Mucosa of descending colon (tissue), 3 donors: ENCODE measurements around the gene CDH8. TPM values are rescaled to one million over a fixed set of nuclear protein-coding genes. Genes with fewer than 3 reads are reported as not detected.

Source experiments
- ATAC-seq: fragments of 200-7000 bp; cut with Tn5 transposase; one replicate; pipeline ENCODE4 v1.9.1; 2020; ENCODE audit warnings: mild to moderate bottlenecking, moderate library complexity
- DNase-seq, 3 donors: peaks; one replicate each; pipeline ENCODE4 v3.0.0-alpha.2; 2020
- H3K36me3 ChIP-seq: fragments of 200-600 bp; one replicate; pipeline ENCODE4 v1.8.0; 2021; ENCODE audit warnings: low read depth, mild to moderate bottlenecking
- H3K4me1 ChIP-seq: fragments of 200-600 bp; one replicate; pipeline ENCODE4 v1.8.0; 2021; ENCODE audit warnings: low read depth, mild to moderate bottlenecking
- H3K4me3 ChIP-seq: fragments of 200-600 bp; one replicate; pipeline ENCODE4 v1.8.0; 2021; ENCODE audit warnings: mild to moderate bottlenecking
- H3K9me3 ChIP-seq: fragments of 200-600 bp; one replicate; pipeline ENCODE4 v1.8.0; 2021; ENCODE audit warnings: mild to moderate bottlenecking
- intact Hi-C, 2 donors: fragments of 100-400 bp; cut with DNase I in 1 of 2; cut with micrococcal nuclease in 1 of 2; formaldehyde crosslinking; loops; one replicate each; pipeline versions ENCODE4 v1.11.0 to v1.11.1; 2022; cut with DNase I, micrococcal nuclease
- total RNA-seq, 3 donors: library from RNA; stranded (reverse); fragmentation: NEBNext Ultra II Directional in 2 of 3; extraction: Animal tissue kit (Norgen Biotek cat#: 25700) in 2 of 3; gene quantifications; one replicate each; pipeline versions ENCODE4 v1.2.1 to v1.2.4, GENCODE V29; 2021 to 2023
- TF ChIP-seq, protein P1 (sequence below): fragments of 200-600 bp; IDR thresholded peaks from one replicate; pipeline ENCODE4 v1.8.0; 2022; ENCODE audit warnings: antibody characterized with exemption, mild to moderate bottlenecking
- donor health status: DM: no; HTN: no; CAD: no; lungs with moderate emphysema.
- donor health status: DM: no; HTN: no; CAD: no.
- donor health status: DM: no; HTN: yes; CAD: no.

CDH8 gene
- total RNA-seq, 3 donors from 2014 or later, result 0.16 to 1.2 TPM; not detected in 1

DNA sequence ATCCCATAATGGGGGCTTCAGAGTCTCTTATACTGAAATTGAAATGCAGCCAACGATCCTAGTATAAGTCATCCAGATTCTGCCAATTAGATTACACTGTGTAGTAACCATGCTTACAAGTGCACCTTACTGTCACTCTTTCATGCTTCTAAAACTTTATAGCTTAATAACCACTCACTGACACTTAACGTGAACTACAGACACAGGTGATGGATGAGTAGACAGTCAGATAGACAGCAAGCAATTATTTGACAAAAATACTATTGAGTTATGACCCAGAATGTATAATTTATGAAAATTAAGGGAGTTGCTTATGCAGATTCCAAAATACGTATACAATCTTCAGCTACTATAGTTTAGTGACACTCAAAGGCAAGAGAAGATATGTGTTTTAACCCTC, 6.3 kb downstream of the CDH8 start:
- DNase-seq, result no peak
- H3K9me3 ChIP-seq, result no peaks in the 10 kb centered on the region
- H3K4me3 ChIP-seq, result no peak overlapping the region

DNA sequence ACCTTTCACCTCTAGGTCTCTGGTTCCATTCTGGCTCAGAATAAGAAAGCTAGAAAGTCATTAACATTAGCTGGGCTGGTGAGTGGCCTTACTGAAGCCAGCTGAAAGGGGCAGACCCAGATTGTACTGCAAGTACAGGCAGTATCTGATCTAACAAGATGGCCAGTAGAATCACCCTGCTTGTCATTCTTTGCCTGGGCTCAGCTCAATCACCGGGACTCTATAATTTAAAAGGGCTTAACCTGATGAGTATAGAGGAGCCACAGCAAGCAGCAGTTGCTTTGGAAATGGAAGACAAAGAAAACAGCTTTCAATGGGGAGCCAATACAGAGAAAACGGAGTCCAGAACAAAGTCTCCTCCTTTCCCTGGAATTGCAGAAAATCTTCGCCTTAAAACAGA, 13.6 kb downstream of the CDH8 start:
- DNase-seq, result no peak
- no peaks in the 10 kb centered on the region for H3K9me3 ChIP-seq
- no peak overlapping the region for H3K4me3 ChIP-seq
- TF ChIP-seq, protein P1, sequence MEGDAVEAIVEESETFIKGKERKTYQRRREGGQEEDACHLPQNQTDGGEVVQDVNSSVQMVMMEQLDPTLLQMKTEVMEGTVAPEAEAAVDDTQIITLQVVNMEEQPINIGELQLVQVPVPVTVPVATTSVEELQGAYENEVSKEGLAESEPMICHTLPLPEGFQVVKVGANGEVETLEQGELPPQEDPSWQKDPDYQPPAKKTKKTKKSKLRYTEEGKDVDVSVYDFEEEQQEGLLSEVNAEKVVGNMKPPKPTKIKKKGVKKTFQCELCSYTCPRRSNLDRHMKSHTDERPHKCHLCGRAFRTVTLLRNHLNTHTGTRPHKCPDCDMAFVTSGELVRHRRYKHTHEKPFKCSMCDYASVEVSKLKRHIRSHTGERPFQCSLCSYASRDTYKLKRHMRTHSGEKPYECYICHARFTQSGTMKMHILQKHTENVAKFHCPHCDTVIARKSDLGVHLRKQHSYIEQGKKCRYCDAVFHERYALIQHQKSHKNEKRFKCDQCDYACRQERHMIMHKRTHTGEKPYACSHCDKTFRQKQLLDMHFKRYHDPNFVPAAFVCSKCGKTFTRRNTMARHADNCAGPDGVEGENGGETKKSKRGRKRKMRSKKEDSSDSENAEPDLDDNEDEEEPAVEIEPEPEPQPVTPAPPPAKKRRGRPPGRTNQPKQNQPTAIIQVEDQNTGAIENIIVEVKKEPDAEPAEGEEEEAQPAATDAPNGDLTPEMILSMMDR, result no peak
- ATAC-seq, result no peak
- no peaks in the 10 kb centered on the region for H3K36me3 ChIP-seq
- H3K4me1 ChIP-seq, result no peaks in the 10 kb centered on the region
- intact Hi-C loops, result no loop called here

More for the DNA sequence above, 6.3 kb downstream of the CDH8 start:
- ATAC-seq, result no peak
- intact Hi-C loops, result no loop called here
- TF ChIP-seq, protein P1, result no peak
- H3K4me1 ChIP-seq, result no peaks in the 10 kb centered on the region
- H3K36me3 ChIP-seq, result no peaks in the 10 kb centered on the region

DNA sequence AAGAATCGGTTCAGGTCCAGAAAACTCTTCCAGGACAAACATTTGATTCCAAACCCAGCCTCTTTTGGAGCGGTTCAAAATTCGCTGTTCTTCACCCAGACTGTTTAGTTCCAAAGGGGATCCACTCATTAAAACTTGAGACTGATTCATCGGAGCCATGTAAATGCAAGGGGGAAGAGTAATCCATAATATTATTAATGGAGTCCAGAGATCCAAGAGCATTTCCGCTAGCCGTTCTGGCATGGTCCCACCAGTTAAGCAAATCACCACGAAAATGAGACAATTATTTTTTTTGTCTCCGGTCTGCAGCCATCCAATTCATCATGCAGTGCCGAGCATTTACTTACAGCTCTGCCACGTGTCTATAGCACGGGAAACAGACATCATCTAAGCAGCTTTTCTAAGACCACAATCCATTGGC, 15.1 kb downstream of the CDH8 start:
- intact Hi-C loops, result no loop called here
- Histone ChIP-seq H3K36me3 (no peaks in the 10 kb centered on the region), H3K9me3 (no peaks in the 10 kb centered on the region), H3K4me3 (no peak overlapping the region), H3K4me1 (no peaks in the 10 kb centered on the region)
- DNase-seq, result no peak
- no peak for ATAC-seq
- TF ChIP-seq, protein P1, result no peak

DNA sequence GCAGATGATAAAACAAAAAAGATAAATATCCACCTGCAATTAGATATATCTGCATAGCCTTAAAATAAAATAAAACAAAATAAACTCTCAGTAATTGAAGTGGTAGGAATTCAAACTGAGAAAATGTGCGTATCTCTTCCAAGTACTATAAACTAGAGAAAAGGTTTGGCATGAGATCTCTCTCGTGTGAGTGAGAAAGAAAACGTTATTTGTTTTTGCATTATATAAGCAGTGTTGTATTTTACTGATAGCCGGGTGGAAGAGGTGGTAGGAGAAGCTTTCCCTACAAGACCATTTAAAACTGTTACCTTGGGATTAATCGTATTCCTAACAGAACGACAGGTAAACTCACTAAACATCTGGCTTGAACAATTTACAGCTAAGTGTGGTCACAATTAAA, 15.6 kb downstream of the CDH8 start:
- TF ChIP-seq, protein P1, result no peak
- Histone ChIP-seq H3K4me1 (no peaks in the 10 kb centered on the region), H3K9me3 (no peaks in the 10 kb centered on the region), H3K4me3 (no peak overlapping the region), H3K36me3 (no peaks in the 10 kb centered on the region)
- DNase-seq (no peak), ATAC-seq (no peak)
- intact Hi-C loops, result no loop called here

DNA sequence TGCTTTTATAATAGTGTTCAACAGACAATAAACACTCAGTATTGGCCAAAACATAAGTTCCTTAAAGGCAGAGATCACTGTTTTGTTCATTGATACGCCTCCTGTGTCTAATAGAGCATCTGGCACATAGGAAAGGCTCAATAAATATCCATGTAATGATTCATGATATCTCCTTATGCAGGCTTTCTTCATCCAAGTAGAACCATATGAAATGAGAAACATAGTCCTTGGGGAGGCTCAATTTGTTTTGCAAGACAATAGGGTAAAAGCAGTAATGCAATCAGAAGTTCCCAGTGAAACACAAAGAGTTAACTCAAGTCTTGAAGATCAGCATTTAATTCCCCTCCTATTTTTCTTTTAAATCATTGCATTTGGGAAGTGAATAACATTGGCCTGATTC, 16.4 kb downstream of the CDH8 start:
- ATAC-seq (no peak), DNase-seq (no peak)
- intact Hi-C loops, result no loop called here
- H3K4me3 ChIP-seq, result no peak overlapping the region
- TF ChIP-seq, protein P1, result no peak
- H3K36me3 ChIP-seq, result no peaks in the 10 kb centered on the region
- H3K9me3 ChIP-seq, result no peaks in the 10 kb centered on the region
- no peaks in the 10 kb centered on the region for H3K4me1 ChIP-seq
